HEK293 (cell line): ENCODE data around the gene MYMK.

Experiments
- ZNF416 ChIP-seq: fragments of 450-650 bp; formaldehyde crosslinking; IDR thresholded peaks from 2 replicates; pipeline ENCODE4 v1.5.1; 2016; ENCODE audit warnings: missing biosample characterization, missing genetic modification characterization
- ZNF776 ChIP-seq: fragments of 450-650 bp; formaldehyde crosslinking; IDR thresholded peaks from 2 replicates; pipeline ENCODE4 v1.5.0; 2017; ENCODE audit warnings: missing biosample characterization, missing genetic modification characterization, borderline replicate concordance
- TF ChIP-seq, protein P1 (sequence below): fragments of 450-650 bp; formaldehyde crosslinking; IDR thresholded peaks from 2 replicates; pipeline ENCODE4 v1.5.1; 2016; ENCODE audit warnings: missing biosample characterization, missing genetic modification characterization

GRCh38 chr9:133536080-133536479 is 11.3 kb upstream of the MYMK start:
- TF ChIP-seq, protein P1, sequence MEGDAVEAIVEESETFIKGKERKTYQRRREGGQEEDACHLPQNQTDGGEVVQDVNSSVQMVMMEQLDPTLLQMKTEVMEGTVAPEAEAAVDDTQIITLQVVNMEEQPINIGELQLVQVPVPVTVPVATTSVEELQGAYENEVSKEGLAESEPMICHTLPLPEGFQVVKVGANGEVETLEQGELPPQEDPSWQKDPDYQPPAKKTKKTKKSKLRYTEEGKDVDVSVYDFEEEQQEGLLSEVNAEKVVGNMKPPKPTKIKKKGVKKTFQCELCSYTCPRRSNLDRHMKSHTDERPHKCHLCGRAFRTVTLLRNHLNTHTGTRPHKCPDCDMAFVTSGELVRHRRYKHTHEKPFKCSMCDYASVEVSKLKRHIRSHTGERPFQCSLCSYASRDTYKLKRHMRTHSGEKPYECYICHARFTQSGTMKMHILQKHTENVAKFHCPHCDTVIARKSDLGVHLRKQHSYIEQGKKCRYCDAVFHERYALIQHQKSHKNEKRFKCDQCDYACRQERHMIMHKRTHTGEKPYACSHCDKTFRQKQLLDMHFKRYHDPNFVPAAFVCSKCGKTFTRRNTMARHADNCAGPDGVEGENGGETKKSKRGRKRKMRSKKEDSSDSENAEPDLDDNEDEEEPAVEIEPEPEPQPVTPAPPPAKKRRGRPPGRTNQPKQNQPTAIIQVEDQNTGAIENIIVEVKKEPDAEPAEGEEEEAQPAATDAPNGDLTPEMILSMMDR (tag by site-specific recombination) = no peak
- TF ChIP-seq ZNF776 (tag by site-specific recombination) (no peak), ZNF416 (no peak)
